ENCODE results near the gene FMN1. TPM values are rescaled to one million over a fixed set of nuclear protein-coding genes. Genes with fewer than 3 reads are reported as not detected.

Gene FMN1
- total and polyA plus RNA-seq, 2 of the 8 experiments (the other 6 are each of a cell fraction or from before 2014, with no cell fraction given) = 0.27 to 3.7 TPM

DNA sequence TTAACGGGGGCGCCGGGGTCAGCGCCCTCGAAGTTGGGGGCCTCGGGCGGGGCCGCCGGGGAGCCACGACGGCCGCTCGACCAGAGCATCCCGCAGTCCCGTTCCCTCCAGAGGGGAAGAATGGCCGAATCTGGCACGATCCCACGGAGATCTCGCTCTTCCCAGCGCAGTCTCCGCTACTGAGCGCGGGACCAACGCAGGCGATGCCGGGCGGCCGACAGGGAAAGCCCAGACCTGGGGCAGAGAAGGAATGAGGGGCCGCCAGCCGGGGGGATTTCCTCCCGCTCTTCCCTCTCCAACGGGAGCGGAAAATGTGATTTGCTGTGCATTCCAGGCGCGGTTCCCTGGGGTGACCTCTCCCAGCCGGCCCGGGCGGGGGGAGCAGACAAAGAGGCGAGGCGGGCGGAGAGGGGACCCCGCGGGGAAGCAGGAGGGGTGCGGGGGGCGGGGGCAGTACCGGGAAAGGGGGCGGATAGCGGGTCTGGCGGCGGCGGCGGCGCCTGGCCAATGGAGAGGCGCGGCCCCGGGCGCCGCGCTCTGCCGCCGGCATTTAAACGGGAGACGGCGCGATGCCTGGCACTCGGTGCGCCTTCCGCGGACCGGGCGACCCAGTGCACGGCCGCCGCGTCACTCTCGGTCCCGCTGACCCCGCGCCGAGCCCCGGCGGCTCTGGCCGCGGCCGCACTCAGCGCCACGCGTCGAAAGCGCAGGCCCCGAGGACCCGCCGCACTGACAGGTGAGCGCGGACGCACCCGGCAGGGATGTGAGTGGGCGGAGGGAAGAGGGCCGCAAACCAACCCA is 476.9 kb downstream of the FMN1 start, which contains the start of gene GREM1:
TSS of gene GREM1 (plus strand) at position 579 of the 801 bp plus-strand sequence. CDS start 12,687 bp downstream, outside the sequence.
- H3K9ac ChIP-seq (replicated peaks in 1 of 4; ENCODE audit: extremely low read depth in 1 of 4, low read depth in 3 of 4, low read length in 3 of 4) = no peak within 1 kb of the TSS
- H2BK5ac ChIP-seq (ENCODE audit: low read depth, low read length) = no peak within 1 kb of the TSS
- no peak within 1 kb of the TSS for H3K27ac ChIP-seq (ENCODE audit: low read depth, low read length)
- no peak within 1 kb of the TSS for H3K14ac ChIP-seq (ENCODE audit: insufficient read length)
- no peak within 1 kb of the TSS; the same call in 1 of the 2 replicates for H2BK15ac ChIP-seq (ENCODE audit: low read length)
- H4K5ac ChIP-seq (ENCODE audit: insufficient read length, low read depth, low read length) = no peak within 1 kb of the TSS
- H4K91ac ChIP-seq (replicated peaks; ENCODE audit: insufficient read length, low read length) = no peak within 1 kb of the TSS
- FAIRE-seq = no peak
- H3K27me3 ChIP-seq (replicated peaks in 1 of 4; ENCODE audit: control insufficient read depth in 3 of 4, extremely low read depth in 1 of 4, insufficient read depth in 3 of 4, low read length in 3 of 4) = peaks cover 37 to 65% (median 54%) of the 10 kb centered on the region in 4 experiments
- peak within 1 kb of the TSS; percentile 87 to 99 for H3K4me2 ChIP-seq (ENCODE audit: insufficient read depth in 1 of 2, low read depth in 2 of 2, low read length in 2 of 2)
- H3K4me1 ChIP-seq (replicated peaks in 1 of 4; ENCODE audit: control insufficient read depth in 3 of 4, insufficient read depth in 4 of 4, low read length in 3 of 4) = peaks cover 0 to 19% (median 8%) of the 10 kb centered on the region in 4 experiments; a peak in 6 of 7 replicates
- peak within 1 kb of the TSS; percentile 90 for H4K8ac ChIP-seq (ENCODE audit: extremely low read depth, insufficient read depth, low read length)
- H3K18ac ChIP-seq (ENCODE audit: extremely low read depth, low read length) = peak within 1 kb of the TSS; percentile 22; the same call in 1 of the 2 replicates
- H3K4me3 ChIP-seq (ENCODE audit: extremely low read depth in 1 of 4, insufficient read depth in 2 of 4, low read depth in 3 of 4, low read length in 4 of 4) = peak within 1 kb of the TSS; percentile 38 to 64 (median 52)
- H3K36me3 ChIP-seq (ENCODE audit: control insufficient read depth in 2 of 4, insufficient read depth in 4 of 4, low read length in 3 of 4) = no peaks in the 10 kb centered on the region; a peak in 1 of 8 replicates
- ChIA-PET CTCF (ENCODE audit: partially characterized antibody) (no interaction called here), POLR2A (ENCODE audit: partially characterized antibody) (no interaction called here)
- peak in 1 of 2 experiments; percentile 81 for DNase-seq (ENCODE audit: low read depth in 1 of 2, low spot score in 2 of 2)
- 6% methylated on average over 52 of the region's 99 CpGs; no CpG with 5 or more reads in 1 of the 2 experiments for WGBS, 2 experiments (ENCODE audit: extremely low coverage in 1 of 2, insufficient coverage in 1 of 2, insufficient read length in 1 of 2, insufficient replicate concordance in 2 of 2, low coverage in 1 of 2, low lambda C conversion rate in 2 of 2, missing lambda C conversion rate in 1 of 2)
- no peaks in the 10 kb centered on the region for H3K9me3 ChIP-seq (ENCODE audit: insufficient read depth in 2 of 2, low read depth in 1 of 2, low read length in 1 of 2)
- peaks cover 17% of the 10 kb centered on the region; the same call in 1 of the 2 replicates for H3K23me2 ChIP-seq (ENCODE audit: low read depth, low read length)
- no peak within 1 kb of the TSS for H3K23ac ChIP-seq (ENCODE audit: insufficient read length)
- no peak within 1 kb of the TSS for H3K4ac ChIP-seq (replicated peaks; ENCODE audit: insufficient read length, low read depth, low read length)
- H2AK5ac ChIP-seq (ENCODE audit: low read depth, low read length) = no peak within 1 kb of the TSS
- peak within 1 kb of the TSS; percentile 23; the same call in 1 of the 2 replicates for H2AFZ ChIP-seq (ENCODE audit: low read length)
- peaks cover 0 to 2% of the 10 kb centered on the region in 2 experiments for H4K20me1 ChIP-seq (replicated peaks in 1 of 2; ENCODE audit: control insufficient read depth in 1 of 2, insufficient read depth in 2 of 2, low read length in 2 of 2)
- H3K56ac ChIP-seq (replicated peaks; ENCODE audit: insufficient read length, low read depth, low read length) = no peak within 1 kb of the TSS
- H3K79me1 ChIP-seq (ENCODE audit: low read depth, low read length) = no peaks in the 10 kb centered on the region
- no peak within 1 kb of the TSS for H2BK12ac ChIP-seq (ENCODE audit: low read depth, low read length)
- no peaks in the 10 kb centered on the region for H3K79me2 ChIP-seq (ENCODE audit: control insufficient read depth in 1 of 2, insufficient read depth in 2 of 2, low read length in 2 of 2)
- H2BK120ac ChIP-seq (replicated peaks; ENCODE audit: low read depth, low read length) = no peak within 1 kb of the TSS
- H2BK20ac ChIP-seq (ENCODE audit: low read length) = no peak within 1 kb of the TSS
- TF ChIP-seq EZH2 (IDR thresholded peaks at IDR 0.05; ENCODE audit: low read depth, low read length, severe bottlenecking) = no peak
- TF ChIP-seq, protein P1, sequence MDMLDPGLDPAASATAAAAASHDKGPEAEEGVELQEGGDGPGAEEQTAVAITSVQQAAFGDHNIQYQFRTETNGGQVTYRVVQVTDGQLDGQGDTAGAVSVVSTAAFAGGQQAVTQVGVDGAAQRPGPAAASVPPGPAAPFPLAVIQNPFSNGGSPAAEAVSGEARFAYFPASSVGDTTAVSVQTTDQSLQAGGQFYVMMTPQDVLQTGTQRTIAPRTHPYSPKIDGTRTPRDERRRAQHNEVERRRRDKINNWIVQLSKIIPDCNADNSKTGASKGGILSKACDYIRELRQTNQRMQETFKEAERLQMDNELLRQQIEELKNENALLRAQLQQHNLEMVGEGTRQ (IDR thresholded peaks at IDR 0.05; ENCODE audit: low read length) = no peak
